PC-9 (cell line): ENCODE measurements around the gene ALK.

Experiments
- CTCF ChIP-seq: fragments of 200-600 bp; sonication (generic); conservative IDR thresholded peaks from 2 replicates; pipeline ENCODE4 v1.6.1; 2017; ENCODE audit warnings: mixed run types, antibody characterized with exemption, mild to moderate bottlenecking, moderate library complexity
- EZH2 ChIP-seq: fragments of 200-600 bp; sonication (generic); IDR thresholded peaks from 2 replicates; pipeline ENCODE4 v1.8.0; 2017; ENCODE audit warnings: antibody characterized with exemption, low read depth

GRCh38 chr2:29463181-29463900 is 458.0 kb downstream of the ALK start:
- TF ChIP-seq CTCF: no peak
- no peak for TF ChIP-seq EZH2
